Neural cell (in vitro differentiated cells): ENCODE data around the gene ADAM29. TPM values are rescaled to one million over a fixed set of nuclear protein-coding genes. Genes with fewer than 3 reads are reported as not detected.

Source experiments
- H2AFZ ChIP-seq: fragments of 200-600, 300-800 bp; sonication (generic), shearing (Covaris generic); 2 replicates; pipeline ENCODE4 v1.6.0; 2014; ENCODE audit warnings: low read depth, mild to moderate bottlenecking, antibody characterized with exemption, low read length, moderate library complexity
- H3F3A ChIP-seq: fragments of 200-600 bp; shearing (Covaris generic); 2 replicates; pipeline ENCODE4 v1.6.1; 2016; ENCODE audit warnings: mild to moderate bottlenecking, moderate library complexity, mixed read lengths, antibody characterized with exemption, low read length; ENCODE audit not compliant: insufficient read depth, poor library complexity, severe bottlenecking
- H3K27ac ChIP-seq: fragments of 200-600, 300-800 bp; sonication (generic), shearing (Covaris generic); 2 replicates; pipeline ENCODE4 v1.5.1; 2014; ENCODE audit warnings: mild to moderate bottlenecking, low read length, moderate library complexity
- H3K27me3 ChIP-seq: fragments of 300-800, 200-600 bp; sonication (generic), shearing (Covaris generic); 2 replicates; pipeline ENCODE4 v1.6.0; 2014; ENCODE audit warnings: mild to moderate bottlenecking, low read depth, low read length, moderate library complexity; ENCODE audit not compliant: insufficient read depth
- H3K36me3 ChIP-seq: fragments of 300-800, 200-600 bp; sonication (generic), shearing (Covaris generic); 2 replicates; pipeline ENCODE4 v1.5.1; 2014; ENCODE audit warnings: mild to moderate bottlenecking, antibody characterized with exemption, low read length, moderate library complexity; ENCODE audit not compliant: insufficient read depth
- H3K4me2 ChIP-seq: fragments of 300-800, 200-600 bp; sonication (generic), shearing (Covaris generic); 2 replicates; pipeline ENCODE4 v1.6.0; 2014; ENCODE audit warnings: mild to moderate bottlenecking, low read length
- H3K4me3 ChIP-seq: fragments of 300-800, 200-600 bp; sonication (generic), shearing (Covaris generic); 2 replicates; pipeline ENCODE4 v1.5.1; 2014; ENCODE audit warnings: mild to moderate bottlenecking, low read length, moderate library complexity
- H3K79me2 ChIP-seq: fragments of 200-600 bp; shearing (Covaris generic); replicated peaks from 2 replicates; pipeline ENCODE4 v1.6.0; 2014; ENCODE audit warnings: mild to moderate bottlenecking, low read length, moderate library complexity; ENCODE audit not compliant: insufficient read depth
- H3K9ac ChIP-seq: fragments of 300-800, 200-600 bp; sonication (generic), shearing (Covaris generic); 2 replicates; pipeline ENCODE4 v1.6.1; 2016; ENCODE audit warnings: mild to moderate bottlenecking, low read length, mixed read lengths
- H3K9me2 ChIP-seq: fragments of 200-600 bp; shearing (Covaris generic); 2 replicates; pipeline ENCODE4 v1.6.1; 2016; ENCODE audit warnings: mild to moderate bottlenecking, low read length, mixed read lengths; ENCODE audit not compliant: insufficient read depth
- H3K9me3 ChIP-seq: fragments of 200-600, 300-800 bp; sonication (generic), shearing (Covaris generic); 2 replicates; pipeline ENCODE4 v1.6.1; 2016; ENCODE audit warnings: mild to moderate bottlenecking, mixed run types, low read length, moderate library complexity, mixed read lengths
- H4K20me1 ChIP-seq: fragments of 200-600 bp; shearing (Covaris generic); 2 replicates; pipeline ENCODE4 v1.6.1; 2016; ENCODE audit warnings: mild to moderate bottlenecking, mixed run types; ENCODE audit not compliant: insufficient read depth
- EP300 ChIP-seq: fragments of 450-650 bp; conservative IDR thresholded peaks from 2 replicates; pipeline ENCODE4 v1.6.1; 2014; ENCODE audit warnings: antibody characterized with exemption, mild to moderate bottlenecking, moderate library complexity; ENCODE audit not compliant: poor library complexity, severe bottlenecking
- EZH2 ChIP-seq: fragments of 200-600, 300-800 bp; shearing (Covaris generic), sonication (generic); IDR thresholded peaks from 2 replicates; pipeline ENCODE4 v1.6.1; 2014; ENCODE audit warnings: antibody characterized with exemption, low read length, borderline replicate concordance, mild to moderate bottlenecking; ENCODE audit not compliant: insufficient read depth, poor library complexity, severe bottlenecking
- MXI1 ChIP-seq: fragments of 450-650 bp; conservative IDR thresholded peaks from 2 replicates; pipeline ENCODE4 v1.6.1; 2014; ENCODE audit warnings: antibody characterized with exemption, mild to moderate bottlenecking; ENCODE audit not compliant: poor library complexity, severe bottlenecking
- POLR2AphosphoS5 ChIP-seq: IDR thresholded peaks from 2 replicates; pipeline ENCODE4 v1.6.1; 2012
- RAD21 ChIP-seq: fragments of 450-650 bp; conservative IDR thresholded peaks from 2 replicates; pipeline ENCODE4 v1.6.1; 2014; ENCODE audit warnings: antibody characterized with exemption, mild to moderate bottlenecking, moderate library complexity
- SMC3 ChIP-seq: fragments of 450-650 bp; conservative IDR thresholded peaks from 2 replicates; pipeline ENCODE4 v1.6.1; 2014; ENCODE audit warnings: antibody characterized with exemption, mild to moderate bottlenecking, moderate library complexity; ENCODE audit not compliant: poor library complexity
- TAF1 ChIP-seq: IDR thresholded peaks from 2 replicates; pipeline ENCODE4 v1.6.1; 2012; ENCODE audit warnings: low read depth
- polyA plus RNA-seq: library from polyadenylated mRNA; depleted of rRNA; stranded (reverse); fragments of >200 nt; gene quantifications from 2 replicates; pipeline ENCODE4 v1.2.3, GENCODE V29; 2014
- TF ChIP-seq, protein P1 (sequence below): IDR thresholded peaks from 2 replicates; pipeline ENCODE4 v1.6.1; 2012; ENCODE audit warnings: borderline replicate concordance
- TF ChIP-seq, protein P2 (sequence below): fragments of 450-650 bp; IDR thresholded peaks from 2 replicates; pipeline ENCODE4 v1.5.1; 2014; ENCODE audit warnings: antibody characterized with exemption, mild to moderate bottlenecking, moderate library complexity; ENCODE audit not compliant: poor library complexity, severe bottlenecking

The ADAM29 gene
- polyA plus RNA-seq, 1 donor from 2014 or later, result 0.48 TPM

DNA sequence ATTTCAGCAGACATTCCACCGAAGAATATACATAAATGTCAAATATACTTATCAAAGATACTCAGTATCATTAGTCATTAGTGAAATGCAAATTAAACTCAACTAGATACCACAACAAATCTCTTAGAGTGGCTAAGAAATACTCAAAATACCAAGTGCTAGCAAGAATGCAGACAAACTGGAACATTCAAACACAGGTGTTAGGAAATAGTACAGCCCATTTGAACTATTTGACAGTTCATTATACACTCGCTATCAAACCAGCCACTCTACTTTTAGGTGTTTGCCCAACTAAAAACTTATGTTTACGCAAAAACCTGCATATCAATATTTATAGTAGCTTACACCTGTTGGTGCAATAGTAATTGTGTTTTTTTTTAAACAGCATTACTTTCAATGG is 8.8 kb downstream of the ADAM29 start:
- H3K9ac ChIP-seq, result no peak overlapping the region
- H4K20me1 ChIP-seq, result no peaks in the 10 kb centered on the region
- no peaks in the 10 kb centered on the region for H3K27me3 ChIP-seq
- H3F3A ChIP-seq, result no peaks in the 10 kb centered on the region
- no peaks in the 10 kb centered on the region for H3K36me3 ChIP-seq
- TF ChIP-seq, protein P1, sequence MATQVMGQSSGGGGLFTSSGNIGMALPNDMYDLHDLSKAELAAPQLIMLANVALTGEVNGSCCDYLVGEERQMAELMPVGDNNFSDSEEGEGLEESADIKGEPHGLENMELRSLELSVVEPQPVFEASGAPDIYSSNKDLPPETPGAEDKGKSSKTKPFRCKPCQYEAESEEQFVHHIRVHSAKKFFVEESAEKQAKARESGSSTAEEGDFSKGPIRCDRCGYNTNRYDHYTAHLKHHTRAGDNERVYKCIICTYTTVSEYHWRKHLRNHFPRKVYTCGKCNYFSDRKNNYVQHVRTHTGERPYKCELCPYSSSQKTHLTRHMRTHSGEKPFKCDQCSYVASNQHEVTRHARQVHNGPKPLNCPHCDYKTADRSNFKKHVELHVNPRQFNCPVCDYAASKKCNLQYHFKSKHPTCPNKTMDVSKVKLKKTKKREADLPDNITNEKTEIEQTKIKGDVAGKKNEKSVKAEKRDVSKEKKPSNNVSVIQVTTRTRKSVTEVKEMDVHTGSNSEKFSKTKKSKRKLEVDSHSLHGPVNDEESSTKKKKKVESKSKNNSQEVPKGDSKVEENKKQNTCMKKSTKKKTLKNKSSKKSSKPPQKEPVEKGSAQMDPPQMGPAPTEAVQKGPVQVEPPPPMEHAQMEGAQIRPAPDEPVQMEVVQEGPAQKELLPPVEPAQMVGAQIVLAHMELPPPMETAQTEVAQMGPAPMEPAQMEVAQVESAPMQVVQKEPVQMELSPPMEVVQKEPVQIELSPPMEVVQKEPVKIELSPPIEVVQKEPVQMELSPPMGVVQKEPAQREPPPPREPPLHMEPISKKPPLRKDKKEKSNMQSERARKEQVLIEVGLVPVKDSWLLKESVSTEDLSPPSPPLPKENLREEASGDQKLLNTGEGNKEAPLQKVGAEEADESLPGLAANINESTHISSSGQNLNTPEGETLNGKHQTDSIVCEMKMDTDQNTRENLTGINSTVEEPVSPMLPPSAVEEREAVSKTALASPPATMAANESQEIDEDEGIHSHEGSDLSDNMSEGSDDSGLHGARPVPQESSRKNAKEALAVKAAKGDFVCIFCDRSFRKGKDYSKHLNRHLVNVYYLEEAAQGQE, result no peak
- TF ChIP-seq EP300 (no peak), SMC3 (no peak), RAD21 (no peak), TAF1 (no peak), MXI1 (no peak), EZH2 (no peak), POLR2AphosphoS5 (no peak)
- TF ChIP-seq, protein P2, sequence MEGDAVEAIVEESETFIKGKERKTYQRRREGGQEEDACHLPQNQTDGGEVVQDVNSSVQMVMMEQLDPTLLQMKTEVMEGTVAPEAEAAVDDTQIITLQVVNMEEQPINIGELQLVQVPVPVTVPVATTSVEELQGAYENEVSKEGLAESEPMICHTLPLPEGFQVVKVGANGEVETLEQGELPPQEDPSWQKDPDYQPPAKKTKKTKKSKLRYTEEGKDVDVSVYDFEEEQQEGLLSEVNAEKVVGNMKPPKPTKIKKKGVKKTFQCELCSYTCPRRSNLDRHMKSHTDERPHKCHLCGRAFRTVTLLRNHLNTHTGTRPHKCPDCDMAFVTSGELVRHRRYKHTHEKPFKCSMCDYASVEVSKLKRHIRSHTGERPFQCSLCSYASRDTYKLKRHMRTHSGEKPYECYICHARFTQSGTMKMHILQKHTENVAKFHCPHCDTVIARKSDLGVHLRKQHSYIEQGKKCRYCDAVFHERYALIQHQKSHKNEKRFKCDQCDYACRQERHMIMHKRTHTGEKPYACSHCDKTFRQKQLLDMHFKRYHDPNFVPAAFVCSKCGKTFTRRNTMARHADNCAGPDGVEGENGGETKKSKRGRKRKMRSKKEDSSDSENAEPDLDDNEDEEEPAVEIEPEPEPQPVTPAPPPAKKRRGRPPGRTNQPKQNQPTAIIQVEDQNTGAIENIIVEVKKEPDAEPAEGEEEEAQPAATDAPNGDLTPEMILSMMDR, result no peak
- H3K4me2 ChIP-seq, result no peak overlapping the region
- no peak overlapping the region for H3K27ac ChIP-seq
- no peak overlapping the region for H3K4me3 ChIP-seq
- H3K9me2 ChIP-seq, result no peaks in the 10 kb centered on the region
- H3K9me3 ChIP-seq, result no peaks in the 10 kb centered on the region
- no peaks in the 10 kb centered on the region for H3K79me2 ChIP-seq
- no peak overlapping the region for H2AFZ ChIP-seq

DNA sequence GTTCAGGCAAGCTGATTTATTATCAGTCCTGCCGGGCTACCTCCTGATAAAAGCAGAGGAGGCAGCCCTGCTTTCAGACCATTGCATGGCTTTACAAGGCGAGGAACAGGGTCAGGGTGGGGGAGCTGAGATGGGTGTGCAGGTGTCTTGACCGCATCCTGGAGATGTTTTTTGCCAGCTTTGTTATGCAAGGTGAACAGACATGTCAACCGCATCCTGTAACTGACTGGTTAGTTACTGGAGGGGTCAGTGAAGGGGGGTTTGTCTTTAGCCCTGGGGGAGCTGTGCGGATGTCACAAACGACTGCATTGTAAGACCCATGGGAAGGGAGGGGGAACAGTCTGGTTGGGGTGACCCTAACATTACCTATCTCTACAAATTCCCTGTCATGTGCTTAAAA is 10.0 kb downstream of the ADAM29 start:
- Histone ChIP-seq H3K27ac (no peak overlapping the region), H3F3A (no peaks in the 10 kb centered on the region), H3K79me2 (no peaks in the 10 kb centered on the region), H4K20me1 (no peaks in the 10 kb centered on the region), H3K4me3 (no peak overlapping the region), H3K9ac (no peak overlapping the region), H3K27me3 (no peaks in the 10 kb centered on the region), H2AFZ (no peak overlapping the region), H3K9me3 (no peaks in the 10 kb centered on the region), H3K9me2 (no peaks in the 10 kb centered on the region), H3K4me2 (no peak overlapping the region), H3K36me3 (no peaks in the 10 kb centered on the region)
- TF ChIP-seq POLR2AphosphoS5 (no peak), MXI1 (no peak), EZH2 (no peak), TAF1 (no peak), EP300 (no peak), SMC3 (no peak), RAD21 (no peak)
- TF ChIP-seq, protein P1, result no peak
- TF ChIP-seq, protein P2, result no peak
